Measurements from ENCODE around the gene KDM2A. TPM values are rescaled to one million over a fixed set of nuclear protein-coding genes. Genes with fewer than 3 reads are reported as not detected.

Gene KDM2A
- total RNA-seq, 1 donor from 2014 or later, result 119 TPM

Other genes with a start within 250 kb of the KDM2A start
- gene PC, start 160.9 kb upstream of the KDM2A start, total RNA-seq, result 11.2 and 15.9 TPM in 2 replicates
- not detected in 2 replicates for gene C11orf86, start 144.0 kb upstream of the KDM2A start, total RNA-seq
- gene SYT12, start 96.1 kb upstream of the KDM2A start, total RNA-seq, result not detected in 2 replicates
- gene RHOD, start 62.4 kb upstream of the KDM2A start, total RNA-seq, result 0.39 and 0.44 TPM in 2 replicates
- 249 and 250 TPM in 2 replicates for gene GRK2, start 147.2 kb downstream of the KDM2A start, total RNA-seq
- gene ANKRD13D, start 170.0 kb downstream of the KDM2A start, total RNA-seq, result 124 and 129 TPM in 2 replicates
- 9.2 and 9.4 TPM in 2 replicates for gene SSH3, start 184.3 kb downstream of the KDM2A start, total RNA-seq
- 36.7 and 39.8 TPM in 2 replicates for gene POLD4, start 234.3 kb downstream of the KDM2A start, total RNA-seq